Sigmoid colon (tissue), 7 donors: ENCODE data around the gene OVAAL. TPM values are rescaled to one million over a fixed set of nuclear protein-coding genes. Genes with fewer than 3 reads are reported as not detected.

Experiments
- DNase-seq: peaks from one replicate; pipeline ENCODE4 v3.0.0-alpha.2; 2019
- H3K27ac ChIP-seq, 4 donors: fragments of 200-600 bp; sonication (generic); one replicate each; pipeline ENCODE4 v1.5.1; 2016 to 2019; ENCODE audit warnings: mild to moderate bottlenecking in 1 of 4
- H3K27me3 ChIP-seq, 3 donors: fragments of 200-600 bp; sonication (generic); one replicate each; pipeline ENCODE4 v1.5.1; 2019; ENCODE audit warnings: mild to moderate bottlenecking in 1 of 3
- H3K36me3 ChIP-seq, 4 donors: fragments of 200-600 bp; sonication (generic); one replicate each; pipeline ENCODE4 v1.5.1; 2016 to 2019
- H3K4me1 ChIP-seq, 4 donors: fragments of 200-600 bp; sonication (generic); one replicate each; pipeline ENCODE4 v1.5.1; 2017 to 2019
- H3K4me3 ChIP-seq, 4 donors: fragments of 200-600 bp; sonication (generic); one replicate each; pipeline ENCODE4 v1.5.1; 2017 to 2019; ENCODE audit warnings: mild to moderate bottlenecking in 2 of 4, moderate library complexity in 1 of 4
- H3K9me3 ChIP-seq, 4 donors: fragments of 200-600 bp in 3 of 4; sonication (generic) in 3 of 4; one replicate each; pipeline versions ENCODE4 v1.5.1 to v1.6.1; 2013 to 2019
- CTCF ChIP-seq, 4 experiments: fragments of 450-650 bp in 3 of 4; fragments of 200-600 bp in 1 of 4; IDR thresholded peaks; one replicate each; pipeline ENCODE4 v1.5.1; 2016 to 2019; ENCODE audit warnings: antibody characterized with exemption in 4 of 4, mild to moderate bottlenecking in 3 of 4, moderate library complexity in 2 of 4
- EP300 ChIP-seq, 4 donors: sonication (generic); formaldehyde crosslinking; IDR thresholded peaks; one replicate each; pipeline ENCODE4 v1.6.1; 2017; ENCODE audit warnings: antibody characterized with exemption in 4 of 4
- POLR2A ChIP-seq, 2 donors: fragments of 450-650 bp; IDR thresholded peaks; one replicate each; pipeline ENCODE4 v1.6.1; 2016; ENCODE audit warnings: antibody characterized with exemption in 2 of 2, mild to moderate bottlenecking in 2 of 2, moderate library complexity in 2 of 2
- POLR2AphosphoS5 ChIP-seq, 4 donors: sonication (generic); formaldehyde crosslinking; IDR thresholded peaks; one replicate each; pipeline ENCODE4 v1.6.1; 2017; ENCODE audit warnings: antibody characterized with exemption in 4 of 4
- WGBS, 2 donors: extraction: QIAGEN DNeasy Blood & Tissue Kit; methylation state at CpG; one replicate each; pipeline ENCODE4 v1.1.7; 2013; 5-methylcytosine and 5-hydroxymethylcytosine counted together
- intact Hi-C: fragments of 100-400 bp; cut with DNase I; formaldehyde crosslinking; loops from one replicate; pipeline ENCODE4 v1.15.1; 2023
- polyA plus RNA-seq, 3 donors: library from polyadenylated mRNA; stranded (reverse); fragments of 200-250 nt; gene quantifications; one replicate each; pipeline ENCODE4 v1.2.3, GENCODE V29; 2013
- total RNA-seq, 4 donors: library from RNA; depleted of rRNA; stranded (reverse); fragments of >200 nt; gene quantifications; one replicate each; pipeline ENCODE4 v1.1.0, GENCODE V29; 2016
- donor health status: healthy with polysubstance abuse.
- donor health status: Bipolar disorder and iron deficiency.
- donor health status: healthy.

The OVAAL gene
- total and polyA plus RNA-seq, 7 donors: not detected

- Histone ChIP-seq H3K4me3 (no peak overlapping the region), H3K4me1 (no peaks in the 10 kb centered on the region), H3K36me3 (no peaks in the 10 kb centered on the region), H3K9me3 (no peaks in the 10 kb centered on the region), H3K27me3 (no peaks in the 10 kb centered on the region), H3K27ac (no peak overlapping the region)
- intact Hi-C loops: no loop called here
- WGBS, 2 donors: 71 to 81% methylated on average over 5 of the region's 5 CpGs
- DNase-seq: no peak
- TF ChIP-seq EP300 (IDR thresholded peaks at IDR 0.05) (no peak), POLR2AphosphoS5 (IDR thresholded peaks at IDR 0.05) (no peak), POLR2A (IDR thresholded peaks at IDR 0.05) (no peak)
These were observed 12.5 kb downstream of the OVAAL start for GRCh38 chr1:180571060-180571831.

DNA sequence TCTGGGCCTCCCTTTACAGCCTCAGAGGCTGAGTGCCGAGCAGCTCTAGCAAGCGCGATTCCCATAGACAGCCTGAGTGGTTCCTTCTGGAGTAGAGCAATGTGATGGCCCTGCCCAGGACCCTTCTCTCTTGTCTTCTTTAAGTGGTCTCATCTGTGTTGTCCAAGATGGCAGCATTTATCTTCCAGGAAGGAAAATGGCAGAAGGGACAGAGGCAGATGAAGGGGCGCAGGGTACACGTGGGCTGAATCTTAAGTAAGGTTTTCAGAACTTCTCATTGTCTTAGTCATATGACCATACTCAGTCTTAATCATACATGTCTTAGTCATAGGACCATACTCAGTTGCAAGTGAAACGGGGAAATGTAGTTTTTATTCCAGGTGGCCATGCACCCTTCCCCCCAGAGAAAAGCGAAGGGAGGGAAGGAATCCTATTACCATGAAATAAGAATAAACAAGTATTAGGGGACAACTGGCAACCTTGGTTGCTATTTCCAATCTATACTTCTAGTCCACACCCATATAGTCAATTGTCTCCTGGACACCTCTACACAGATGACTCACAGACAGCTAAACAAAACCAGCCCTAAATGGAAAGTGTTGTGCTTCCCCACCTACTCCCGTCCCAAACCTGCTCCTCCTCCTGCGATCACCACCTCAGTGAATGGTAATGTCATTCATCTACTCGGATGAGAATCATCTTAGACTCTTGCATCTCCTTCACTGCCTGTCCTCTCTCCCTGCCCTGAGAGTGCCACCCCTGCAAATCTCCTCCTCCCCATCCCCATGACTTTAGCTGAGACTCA lies 13.3 kb downstream of the OVAAL start:
- Histone ChIP-seq H3K9me3 (no peaks in the 10 kb centered on the region), H3K36me3 (no peaks in the 10 kb centered on the region), H3K4me3 (no peak overlapping the region), H3K27ac (no peak overlapping the region), H3K4me1 (no peaks in the 10 kb centered on the region), H3K27me3 (no peaks in the 10 kb centered on the region)
- intact Hi-C loops: no loop called here
- no peak for DNase-seq
- WGBS, 2 donors: 70 to 81% methylated on average over 10 of the region's 10 CpGs
- TF ChIP-seq POLR2AphosphoS5 (IDR thresholded peaks at IDR 0.05) (no peak), CTCF (IDR thresholded peaks at IDR 0.05) (no peak), EP300 (IDR thresholded peaks at IDR 0.05) (no peak), POLR2A (IDR thresholded peaks at IDR 0.05) (no peak)

DNA sequence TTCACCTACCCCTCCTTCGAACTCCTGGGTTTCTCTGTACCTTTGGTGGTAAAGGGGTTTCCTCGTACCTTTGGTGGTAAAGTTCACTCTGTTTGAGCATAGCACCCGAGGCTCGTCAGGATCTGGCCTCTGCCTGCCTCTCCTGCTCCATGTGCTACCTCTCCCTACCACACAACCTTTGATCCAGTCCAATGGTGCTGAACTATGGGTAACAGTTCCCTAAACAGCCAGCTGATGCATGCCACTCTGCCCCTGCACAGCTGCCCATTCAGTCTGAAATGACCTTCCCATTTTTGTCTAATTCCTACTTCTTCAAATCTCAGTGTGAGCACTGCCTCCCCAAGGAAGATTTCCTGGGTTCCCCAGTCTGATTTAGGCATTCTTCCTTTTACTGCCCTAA lies 14.0 kb downstream of the OVAAL start:
- no peak overlapping the region for H3K4me3 ChIP-seq
- H3K36me3 ChIP-seq: no peaks in the 10 kb centered on the region
- no peaks in the 10 kb centered on the region for H3K27me3 ChIP-seq
- H3K27ac ChIP-seq: no peak overlapping the region
- no peaks in the 10 kb centered on the region for H3K9me3 ChIP-seq
- WGBS, 2 donors: 51 to 71% methylated on average over 4 of the region's 4 CpGs
- no peak for DNase-seq
- TF ChIP-seq EP300 (IDR thresholded peaks at IDR 0.05) (no peak), POLR2AphosphoS5 (IDR thresholded peaks at IDR 0.05) (no peak), POLR2A (IDR thresholded peaks at IDR 0.05) (no peak), CTCF (IDR thresholded peaks at IDR 0.05) (no peak)
- intact Hi-C loops: no loop called here
- no peaks in the 10 kb centered on the region for H3K4me1 ChIP-seq

- no peaks in the 10 kb centered on the region for H3K36me3 ChIP-seq
- H3K27me3 ChIP-seq: no peaks in the 10 kb centered on the region
- no peaks in the 10 kb centered on the region for H3K4me1 ChIP-seq
- H3K4me3 ChIP-seq: no peak overlapping the region
- no peak overlapping the region for H3K27ac ChIP-seq
- intact Hi-C loops: no loop called here
- 19 to 70% methylated on average over 4 of the region's 4 CpGs for WGBS, 2 donors
- TF ChIP-seq EP300 (IDR thresholded peaks at IDR 0.05) (no peak), POLR2A (IDR thresholded peaks at IDR 0.05) (no peak), CTCF (IDR thresholded peaks at IDR 0.05) (no peak), POLR2AphosphoS5 (IDR thresholded peaks at IDR 0.05) (no peak)
- DNase-seq: no peak
- H3K9me3 ChIP-seq: no peaks in the 10 kb centered on the region
These were observed 15.4 kb downstream of the OVAAL start for GRCh38 chr1:180574031-180574713.

GRCh38 chr1:180577361-180577760 lies 18.6 kb downstream of the OVAAL start:
- no peak for TF ChIP-seq POLR2AphosphoS5 (IDR thresholded peaks at IDR 0.05)
- no peak for TF ChIP-seq EP300 (IDR thresholded peaks at IDR 0.05)
- no peak for TF ChIP-seq CTCF (IDR thresholded peaks at IDR 0.05)
- TF ChIP-seq POLR2A (IDR thresholded peaks at IDR 0.05): no peak
- H3K27me3 ChIP-seq: no peaks in the 10 kb centered on the region
- 74 to 86% methylated on average over 3 of the region's 3 CpGs for WGBS, 2 donors
- H3K4me1 ChIP-seq: no peaks in the 10 kb centered on the region
- H3K4me3 ChIP-seq: no peak overlapping the region
- intact Hi-C loops: no loop called here
- H3K27ac ChIP-seq: no peak overlapping the region
- no peaks in the 10 kb centered on the region for H3K9me3 ChIP-seq
- no peaks in the 10 kb centered on the region for H3K36me3 ChIP-seq
- DNase-seq: no peak
